Right atrium auricular region (tissue), 2 donors: Measurements from ENCODE around the gene CNOT11. TPM values are rescaled to one million over a fixed set of nuclear protein-coding genes. Genes with fewer than 3 reads are reported as not detected.
A peak's percentile ranks its signal among the peaks of the same experiment; 100 is the strongest.
"Not testable (repeated sequence)": the region's sequence is repeated elsewhere in the genome, so short reads cannot be mapped to it uniquely, and the experiment has no call there.

ENCODE experiments used
- DNase-seq: peaks from one replicate; pipeline ENCODE4 v3.0.0-alpha.2; 2019; ENCODE audit warnings: low spot score
- H3K27ac ChIP-seq, 2 donors: fragments of 200-600 bp; sonication (generic); 1 replicate in 1 of 2; 2 replicates in 1 of 2; pipeline ENCODE4 v1.5.1; 2016 to 2019
- H3K27me3 ChIP-seq, 2 donors: fragments of 200-600 bp; sonication (generic); one replicate each; pipeline versions ENCODE4 v1.5.1 to v1.6.0; 2017 to 2019
- H3K36me3 ChIP-seq: fragments of 200-600 bp; sonication (generic); one replicate; pipeline ENCODE4 v1.5.1; 2016
- H3K4me1 ChIP-seq, 2 donors: fragments of 200-600 bp; sonication (generic); one replicate each; pipeline versions ENCODE4 v1.5.1 to v1.6.0; 2017 to 2019
- H3K4me3 ChIP-seq, 2 donors: fragments of 200-600 bp; sonication (generic); 1 replicate in 1 of 2; 2 replicates in 1 of 2; pipeline ENCODE4 v1.5.1; 2017 to 2019; ENCODE audit warnings: mild to moderate bottlenecking in 1 of 2, moderate library complexity in 1 of 2
- H3K9me3 ChIP-seq, 2 donors: fragments of 200-600 bp; sonication (generic); one replicate each; pipeline ENCODE4 v1.5.1; 2019
- CTCF ChIP-seq, 2 donors: fragments of 200-600 bp; sonication (generic); IDR thresholded peaks; one replicate each; pipeline ENCODE4 v1.5.1; 2019; ENCODE audit warnings: antibody characterized with exemption in 2 of 2
- total RNA-seq, 2 donors: library from RNA; depleted of rRNA; stranded (reverse); fragments of >200 nt; gene quantifications; one replicate each; pipeline ENCODE4 v1.1.0, GENCODE V29; 2016

The CNOT11 gene
- total RNA-seq, 2 donors from 2014 or later, result 37.0 to 40.4 TPM

GRCh38 chr2:101248756-101249155 is 3.9 kb upstream of the CNOT11 start:
- not testable (repeated sequence) for H3K4me1 ChIP-seq, DNase-seq, H3K4me3 ChIP-seq, H3K36me3 ChIP-seq, H3K9me3 ChIP-seq, H3K27ac ChIP-seq, H3K27me3 ChIP-seq

DNA sequence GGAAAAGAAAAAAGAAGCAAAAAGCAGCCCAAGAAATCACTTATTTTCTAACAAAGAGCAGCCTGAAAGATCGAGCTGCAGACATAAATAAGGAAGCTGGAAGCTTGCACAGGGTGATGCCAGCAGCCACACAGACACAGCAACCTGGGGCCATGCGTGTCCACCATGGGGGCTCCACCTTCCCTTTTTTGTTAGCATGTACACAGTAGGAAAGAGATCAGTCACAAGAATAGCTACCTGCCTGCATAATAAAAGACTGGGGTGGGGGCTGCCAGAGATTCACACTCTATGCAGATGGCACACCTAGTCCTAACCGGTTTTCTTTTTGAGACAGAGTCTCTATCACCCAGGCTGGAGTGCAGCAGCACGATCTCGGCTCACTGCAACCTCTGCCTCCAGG is 2.9 kb upstream of the CNOT11 start:
- H3K27ac ChIP-seq, result no peak overlapping the region
- no peak for DNase-seq

GRCh38 chr2:101251246-101251781 is 1.4 kb upstream of the CNOT11 start:
- H3K4me3 ChIP-seq, H3K36me3 ChIP-seq, H3K27ac ChIP-seq, H3K27me3 ChIP-seq, H3K9me3 ChIP-seq, DNase-seq: not testable (repeated sequence)
- peaks cover 0 to 33% of the 10 kb centered on the region in 2 donors for H3K4me1 ChIP-seq

More for the DNA sequence above, 2.9 kb upstream of the CNOT11 start:
- Histone ChIP-seq H3K4me1 (peaks cover 0 to 20% of the 10 kb centered on the region in 2 donors), H3K9me3 (no peaks in the 10 kb centered on the region), H3K4me3 (no peak overlapping the region), H3K27me3 (no peaks in the 10 kb centered on the region), H3K36me3 (no peaks in the 10 kb centered on the region)
- TF ChIP-seq CTCF (IDR thresholded peaks at IDR 0.05), result no peak

DNA sequence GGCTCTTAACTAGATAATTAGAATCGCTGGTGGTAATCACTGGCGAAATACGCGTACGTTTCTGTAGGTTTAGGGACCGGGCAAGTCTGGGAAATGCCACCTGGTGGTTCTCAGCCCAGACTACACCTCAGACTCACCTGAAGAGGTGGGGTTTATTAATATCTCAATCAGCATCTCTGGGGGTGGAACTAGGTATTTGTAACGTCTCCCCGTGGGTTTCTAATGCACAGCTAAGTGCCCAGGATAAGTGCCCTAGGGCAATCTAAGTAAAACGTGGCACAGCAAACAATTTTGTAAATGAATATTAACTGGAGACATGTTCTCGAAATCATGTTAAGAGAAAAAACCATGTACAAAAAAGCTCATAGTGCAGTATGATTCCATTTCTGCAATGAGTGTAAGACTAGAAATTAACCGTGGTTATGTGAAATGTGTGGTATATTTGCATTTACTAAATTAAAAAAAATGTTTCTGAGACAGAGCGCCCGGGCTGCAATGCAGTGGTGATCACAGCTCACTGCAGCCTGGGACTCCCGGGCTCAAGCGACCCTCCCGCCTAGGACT is 760 bp upstream of the CNOT11 start:
- no peak for DNase-seq
- Histone ChIP-seq H3K9me3 (no peaks in the 10 kb centered on the region), H3K4me1 (peaks cover 0 to 34% of the 10 kb centered on the region in 2 donors), H3K27me3 (no peaks in the 10 kb centered on the region), H3K27ac (peak overlapping the region; percentile 88 to 97), H3K36me3 (no peaks in the 10 kb centered on the region), H3K4me3 (peak overlapping the region; percentile 85 to 100)
- no peak for TF ChIP-seq CTCF (IDR thresholded peaks at IDR 0.05)

DNA sequence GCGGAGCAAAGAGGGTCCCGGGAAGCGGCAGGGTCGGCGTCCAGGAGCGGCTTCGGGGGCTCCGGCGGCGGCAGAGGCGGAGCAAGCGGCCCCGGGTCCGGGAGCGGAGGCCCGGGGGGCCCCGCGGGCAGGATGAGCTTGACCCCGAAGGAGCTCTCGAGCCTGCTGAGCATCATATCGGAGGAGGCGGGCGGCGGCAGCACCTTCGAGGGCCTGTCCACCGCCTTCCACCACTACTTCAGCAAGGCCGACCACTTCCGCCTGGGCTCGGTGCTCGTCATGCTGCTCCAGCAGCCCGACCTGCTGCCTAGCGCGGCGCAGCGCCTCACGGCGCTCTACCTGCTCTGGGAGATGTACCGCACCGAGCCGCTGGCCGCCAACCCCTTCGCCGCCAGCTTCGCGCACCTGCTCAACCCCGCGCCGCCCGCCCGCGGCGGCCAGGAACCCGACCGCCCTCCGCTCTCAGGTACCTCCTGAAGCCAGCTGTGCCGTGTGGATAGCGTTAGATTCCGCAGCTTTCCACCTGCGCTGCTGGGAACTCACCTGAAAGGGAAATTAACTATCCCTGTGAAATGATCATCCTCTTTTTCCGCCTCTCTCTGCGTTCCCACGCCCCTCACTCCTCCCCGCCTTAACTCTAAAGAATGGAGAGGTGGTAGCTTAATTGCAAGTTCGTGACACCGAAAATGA is 472 bp downstream of the CNOT11 start:
- Histone ChIP-seq H3K9me3 (no peaks in the 10 kb centered on the region), H3K27ac (peak overlapping the region; percentile 88 to 97), H3K36me3 (peaks cover 2% of the 10 kb centered on the region), H3K4me1 (peaks cover 0 to 34% of the 10 kb centered on the region in 2 donors), H3K4me3 (peak overlapping the region; percentile 85 to 100), H3K27me3 (no peaks in the 10 kb centered on the region)
- DNase-seq, result peak; percentile 61
- no peak for TF ChIP-seq CTCF (IDR thresholded peaks at IDR 0.05)

DNA sequence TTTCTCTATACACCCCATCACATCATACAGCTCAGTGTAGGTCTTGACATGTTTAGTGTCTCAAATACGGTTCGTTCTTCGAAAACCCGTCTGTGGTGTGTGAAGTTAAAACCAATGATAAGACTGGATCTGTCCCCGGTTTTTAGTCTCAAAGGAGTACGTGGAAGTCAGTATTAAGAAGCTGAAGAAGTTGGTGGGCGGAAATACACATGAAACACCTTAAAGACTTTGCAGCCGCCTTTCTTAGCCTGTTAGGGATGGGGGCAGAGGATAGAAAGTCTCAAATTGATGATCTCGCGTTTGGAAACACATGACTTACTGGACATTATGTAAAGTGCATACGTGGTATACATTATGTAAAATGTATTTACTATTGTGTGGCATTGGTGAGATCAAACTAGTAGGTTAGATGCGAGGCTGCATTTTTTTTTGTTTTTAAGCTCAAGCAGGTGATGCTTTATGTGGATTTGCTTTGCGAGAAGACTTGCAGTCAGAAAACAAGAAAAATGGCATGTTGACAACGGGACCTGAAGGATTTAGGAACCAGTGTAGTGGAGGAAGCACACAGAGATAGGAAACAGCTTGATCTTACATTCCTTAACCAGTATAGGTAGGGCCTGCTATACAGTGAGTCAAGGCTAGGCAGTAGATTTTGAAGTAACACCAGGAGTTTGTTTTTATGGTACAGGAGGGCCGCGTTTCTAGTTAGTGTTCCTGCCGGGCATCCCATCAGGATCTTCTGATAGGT is 1.2 kb downstream of the CNOT11 start:
- H3K36me3 ChIP-seq, result peaks cover 9% of the 10 kb centered on the region
- H3K27ac ChIP-seq, result peak overlapping the region; percentile 88 to 97
- H3K4me3 ChIP-seq, result peak overlapping the region; percentile 85 to 100
- DNase-seq, result no peak
- H3K4me1 ChIP-seq, result peaks cover 0 to 34% of the 10 kb centered on the region in 2 donors
- no peaks in the 10 kb centered on the region for H3K9me3 ChIP-seq
- no peaks in the 10 kb centered on the region for H3K27me3 ChIP-seq
- no peak for TF ChIP-seq CTCF (IDR thresholded peaks at IDR 0.05)
